SKM-1 (cell line): ENCODE results near the gene ME1.
"Not testable (repeated sequence)": the region's sequence is repeated elsewhere in the genome, so short reads cannot be mapped to it uniquely, and the experiment has no call there.

Experiments used
- DNase-seq: peaks from one replicate; lab custom pipeline; 2025; ENCODE audit not compliant: unreplicated experiment; lab: John Stamatoyannopoulos, UW

The ME1 gene

GRCh38 chr6:83432636-83433035 lies 1.8 kb upstream of the ME1 start:
- no peak for DNase-seq

GRCh38 chr6:83431545-83432155 lies 799 bp upstream of the ME1 start:
- no peak for DNase-seq

- DNase-seq, result no peak
Observed at GRCh38 chr6:83429857-83430610, 817 bp downstream of the ME1 start.

GRCh38 chr6:83429269-83429668 lies 1.6 kb downstream of the ME1 start:
- DNase-seq, result no peak

- no peak for DNase-seq
Observed at GRCh38 chr6:83424392-83425018, 6.3 kb downstream of the ME1 start.

GRCh38 chr6:83417880-83418663 lies 12.8 kb downstream of the ME1 start:
- DNase-seq, result no peak

GRCh38 chr6:83413068-83413467 lies 17.8 kb downstream of the ME1 start:
- DNase-seq, result no peak

GRCh38 chr6:83411731-83412130 lies 19.1 kb downstream of the ME1 start:
- DNase-seq, result no peak

GRCh38 chr6:83403191-83403590 lies 27.7 kb downstream of the ME1 start:
- no peak for DNase-seq

GRCh38 chr6:83389606-83390005 lies 41.2 kb downstream of the ME1 start:
- no peak for DNase-seq

- DNase-seq, result no peak
Observed at GRCh38 chr6:83385473-83385872, 45.4 kb downstream of the ME1 start.

- DNase-seq, result no peak
Observed at GRCh38 chr6:83384751-83385150, 46.1 kb downstream of the ME1 start.

- DNase-seq, result no peak
Observed at GRCh38 chr6:83381949-83382348, 48.9 kb downstream of the ME1 start.

GRCh38 chr6:83378621-83379388 lies 52.0 kb downstream of the ME1 start:
- DNase-seq, result no peak

- DNase-seq, result no peak
Observed at GRCh38 chr6:83371423-83371822, 59.4 kb downstream of the ME1 start.

GRCh38 chr6:83370567-83370966 lies 60.3 kb downstream of the ME1 start:
- no peak for DNase-seq

- DNase-seq, result no peak
Observed at GRCh38 chr6:83369692-83370091, 61.2 kb downstream of the ME1 start.

- no peak for DNase-seq
Observed at GRCh38 chr6:83368577-83368976, 62.3 kb downstream of the ME1 start.

GRCh38 chr6:83367104-83367503 lies 63.7 kb downstream of the ME1 start:
- no peak for DNase-seq

GRCh38 chr6:83365931-83366330 lies 64.9 kb downstream of the ME1 start:
- DNase-seq, result no peak

- not testable (repeated sequence) for DNase-seq
Observed at GRCh38 chr6:83362349-83362748, 68.5 kb downstream of the ME1 start.
